ENCODE data around the gene RPL10A. TPM values are rescaled to one million over a fixed set of nuclear protein-coding genes. Genes with fewer than 3 reads are reported as not detected.

RPL10A gene
- total and polyA plus RNA-seq, 8 donors: 858 to 2,634 (median 2,475) TPM

DNA sequence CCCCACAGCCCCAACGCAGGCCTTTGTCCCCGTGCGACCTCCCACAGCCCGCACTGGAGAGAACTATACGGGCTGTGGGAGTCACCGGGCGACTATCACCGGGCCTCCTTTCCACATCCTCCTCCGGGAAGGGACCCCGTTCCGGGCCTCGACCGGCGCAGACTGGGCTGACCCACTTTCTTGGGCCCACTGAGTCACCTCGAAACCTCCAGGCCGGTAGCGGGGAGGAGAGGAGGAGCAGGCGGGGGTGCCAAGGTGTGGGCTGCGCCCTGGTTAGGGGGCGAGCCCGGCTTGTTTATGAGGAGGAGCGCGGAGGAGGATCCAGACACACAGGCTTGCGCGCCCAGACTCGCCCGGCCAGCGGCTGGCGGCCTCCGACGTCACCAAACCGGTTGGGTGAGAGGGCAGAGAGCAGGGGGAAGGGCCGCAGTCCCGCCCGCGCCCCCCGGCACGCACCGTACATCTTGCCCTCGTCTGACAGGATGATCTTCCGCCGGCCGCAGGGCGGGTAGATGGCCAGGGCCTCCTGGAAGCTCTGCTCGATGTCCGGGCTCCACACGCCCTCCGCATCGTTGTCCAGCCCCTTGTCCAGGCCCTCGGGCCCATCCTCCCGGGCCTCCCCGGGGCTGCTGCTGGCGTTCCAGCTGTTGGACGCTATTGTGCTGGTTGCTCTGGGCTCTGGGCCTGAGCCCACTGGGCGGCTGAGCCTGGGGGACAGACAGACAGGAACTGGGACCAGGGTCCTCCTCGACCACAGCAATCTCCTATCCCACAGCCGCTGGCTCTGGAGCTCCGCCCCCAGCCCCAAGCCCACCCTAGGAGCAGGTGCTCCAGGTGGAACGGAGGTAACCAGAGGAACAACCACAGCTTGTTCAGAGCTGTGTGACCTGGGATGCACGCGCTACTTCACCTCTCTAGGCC, 18.1 kb downstream of the RPL10A start:
- H3K4me1 ChIP-seq: peaks cover 26 to 53% of the 10 kb centered on the region in 2 donors
- peak; percentile 81 for ATAC-seq
- intact Hi-C loops (cut with DNase I): no loop called here

DNA sequence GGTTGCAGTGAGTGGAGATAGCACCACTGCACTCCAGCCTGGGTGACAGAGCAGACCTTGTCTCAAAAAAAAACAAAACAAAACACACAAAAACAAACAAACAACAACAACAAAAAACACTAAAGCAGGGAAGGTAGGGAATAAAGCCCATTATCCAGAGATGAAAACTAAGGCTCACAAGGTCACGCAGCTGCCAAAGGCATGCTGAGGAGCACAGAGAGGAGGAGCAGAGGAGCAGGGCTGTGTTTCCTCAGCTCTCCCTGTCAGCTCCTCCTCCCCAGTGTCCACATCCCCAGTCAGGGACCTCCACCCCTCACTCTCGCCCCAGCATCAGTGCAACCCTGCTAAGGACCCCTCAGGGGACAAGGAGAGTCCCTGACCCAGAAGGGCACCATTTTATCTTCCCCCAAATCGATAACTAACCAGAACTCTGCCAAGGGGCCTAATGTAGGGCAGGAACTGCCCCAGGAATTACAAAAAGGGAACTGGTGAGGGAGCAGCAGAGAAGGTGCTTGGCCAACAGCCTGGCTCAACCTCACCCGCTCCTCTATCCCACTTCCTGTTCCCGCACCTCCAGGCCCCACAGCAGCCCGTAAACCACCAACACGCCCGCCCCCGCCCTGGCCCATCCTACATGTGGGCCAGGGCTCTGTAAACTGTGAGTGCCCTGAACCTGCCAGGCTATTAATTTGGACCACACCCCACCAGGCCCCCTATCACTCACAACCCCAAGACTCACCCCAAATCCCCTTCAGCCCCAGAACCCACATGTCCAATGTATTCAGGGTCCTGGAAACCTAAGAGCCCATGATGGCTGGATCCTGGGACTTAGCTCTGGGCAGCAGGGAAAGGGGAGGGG, 19.7 kb downstream of the RPL10A start:
- peak; percentile 6 for ATAC-seq
- peak overlapping the region; percentile 51 to 53 for H3K27ac ChIP-seq

More for the DNA sequence above, 18.1 kb downstream of the RPL10A start:
- Histone ChIP-seq H3K9me3 (no peaks in the 10 kb centered on the region), H3K27me3 (peaks cover 0 to 12% of the 10 kb centered on the region in 2 donors), H3K36me3 (peaks cover 0 to 4% of the 10 kb centered on the region in 2 donors), H3K27ac (peak overlapping the region; percentile 66 to 83), H3K4me3 (peak overlapping the region in 1 of 2 donors; percentile 3)
- TF ChIP-seq CTCF (IDR thresholded peaks at IDR 0.05): no peak
- DNase-seq: peak in 3 of 4 donors; percentile 80 to 91 (median 80)

DNA sequence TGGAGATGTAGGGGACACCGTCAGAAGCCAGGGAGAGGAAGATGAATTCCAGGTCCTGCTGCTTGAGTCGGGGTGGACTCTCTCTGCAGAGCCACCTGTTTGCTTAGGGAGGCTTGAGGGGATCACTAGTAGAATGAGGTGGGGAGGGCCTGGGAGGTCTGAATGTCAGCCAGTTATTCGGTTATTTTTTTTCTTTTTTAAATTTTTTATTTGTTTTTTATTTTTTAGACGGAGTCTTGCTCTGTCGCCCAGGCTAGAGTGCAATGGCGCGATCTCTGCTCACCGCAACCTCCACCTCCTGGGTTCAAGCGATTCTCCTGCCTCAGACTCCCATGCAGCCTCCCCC, 20.3 kb downstream of the RPL10A start:
- H3K27me3 ChIP-seq: peaks cover 0 to 28% of the 10 kb centered on the region in 2 donors
- no peak for ATAC-seq
- H3K9me3 ChIP-seq: no peaks in the 10 kb centered on the region
- intact Hi-C loops (cut with DNase I): no loop called here
- no peaks in the 10 kb centered on the region for H3K36me3 ChIP-seq
- H3K4me1 ChIP-seq: peaks cover 30 to 75% of the 10 kb centered on the region in 2 donors
- no peak for DNase-seq
- no peak for TF ChIP-seq CTCF (IDR thresholded peaks at IDR 0.05)
- H3K4me3 ChIP-seq: no peak overlapping the region
- peak overlapping the region in 1 of 2 donors; percentile 51 for H3K27ac ChIP-seq

More for the DNA sequence above, 19.7 kb downstream of the RPL10A start:
- DNase-seq: no peak
- no peak for TF ChIP-seq CTCF (IDR thresholded peaks at IDR 0.05)
- no peak overlapping the region for H3K4me3 ChIP-seq
- intact Hi-C loops (cut with DNase I): no loop called here
- H3K36me3 ChIP-seq: no peaks in the 10 kb centered on the region
- peaks cover 30 to 69% of the 10 kb centered on the region in 2 donors for H3K4me1 ChIP-seq
- peaks cover 0 to 28% of the 10 kb centered on the region in 2 donors for H3K27me3 ChIP-seq
- H3K9me3 ChIP-seq: no peaks in the 10 kb centered on the region

- TF ChIP-seq CTCF (IDR thresholded peaks at IDR 0.05): no peak
- H3K4me3 ChIP-seq: no peak overlapping the region
- H3K4me1 ChIP-seq: peaks cover 31 to 81% of the 10 kb centered on the region in 2 donors
- intact Hi-C loops (cut with DNase I): no loop called here
- H3K9me3 ChIP-seq: no peaks in the 10 kb centered on the region
- ATAC-seq (no peak), DNase-seq (no peak)
- peaks cover 0 to 28% of the 10 kb centered on the region in 2 donors for H3K27me3 ChIP-seq
- peak overlapping the region in 1 of 2 donors; percentile 51 for H3K27ac ChIP-seq
- no peaks in the 10 kb centered on the region for H3K36me3 ChIP-seq
Observed at GRCh38 chr6:35489066-35489465, 20.9 kb downstream of the RPL10A start.

All from left lung (tissue), 10 donors.